DMS153 treated with DMSO at 0.1 percent for 48 hours (cell line): Measurements from ENCODE around the gene WDR81.
"Not testable (repeated sequence)": the region's sequence is repeated elsewhere in the genome, so short reads cannot be mapped to it uniquely, and the experiment has no call there.

Experiments
- DNase-seq: peaks from one replicate; lab custom pipeline; 2025; ENCODE audit not compliant: unreplicated experiment; lab: John Stamatoyannopoulos, UW

The WDR81 gene

DNA sequence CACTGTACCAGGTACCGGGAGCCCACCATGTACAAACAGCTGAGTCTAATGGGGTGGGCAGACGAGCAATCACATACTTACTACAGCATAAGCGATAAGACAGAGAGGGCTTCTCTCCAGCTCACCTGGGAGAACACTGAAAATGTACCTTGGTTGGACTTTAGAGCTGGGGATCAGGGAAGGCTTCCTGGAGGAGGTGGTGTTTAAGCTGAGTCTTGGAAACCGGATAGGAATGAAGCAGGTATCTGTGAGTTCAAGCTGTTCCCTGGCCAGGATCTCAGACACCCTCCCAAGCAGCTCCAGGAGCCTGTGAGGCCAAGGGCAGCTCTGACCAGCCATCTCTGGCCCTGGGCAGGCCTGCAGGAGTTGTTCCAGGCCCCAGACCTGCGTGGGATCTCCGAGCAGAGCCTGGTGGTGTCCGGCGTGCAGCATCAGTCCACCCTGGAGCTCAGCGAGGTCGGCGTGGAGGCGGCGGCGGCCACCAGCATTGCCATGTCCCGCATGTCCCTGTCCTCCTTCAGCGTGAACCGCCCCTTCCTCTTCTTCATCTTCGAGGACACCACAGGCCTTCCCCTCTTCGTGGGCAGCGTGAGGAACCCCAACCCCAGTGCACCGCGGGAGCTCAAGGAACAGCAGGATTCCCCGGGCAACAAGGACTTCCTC is 29.4 kb downstream of the WDR81 start:
- DNase-seq: no peak

DNA sequence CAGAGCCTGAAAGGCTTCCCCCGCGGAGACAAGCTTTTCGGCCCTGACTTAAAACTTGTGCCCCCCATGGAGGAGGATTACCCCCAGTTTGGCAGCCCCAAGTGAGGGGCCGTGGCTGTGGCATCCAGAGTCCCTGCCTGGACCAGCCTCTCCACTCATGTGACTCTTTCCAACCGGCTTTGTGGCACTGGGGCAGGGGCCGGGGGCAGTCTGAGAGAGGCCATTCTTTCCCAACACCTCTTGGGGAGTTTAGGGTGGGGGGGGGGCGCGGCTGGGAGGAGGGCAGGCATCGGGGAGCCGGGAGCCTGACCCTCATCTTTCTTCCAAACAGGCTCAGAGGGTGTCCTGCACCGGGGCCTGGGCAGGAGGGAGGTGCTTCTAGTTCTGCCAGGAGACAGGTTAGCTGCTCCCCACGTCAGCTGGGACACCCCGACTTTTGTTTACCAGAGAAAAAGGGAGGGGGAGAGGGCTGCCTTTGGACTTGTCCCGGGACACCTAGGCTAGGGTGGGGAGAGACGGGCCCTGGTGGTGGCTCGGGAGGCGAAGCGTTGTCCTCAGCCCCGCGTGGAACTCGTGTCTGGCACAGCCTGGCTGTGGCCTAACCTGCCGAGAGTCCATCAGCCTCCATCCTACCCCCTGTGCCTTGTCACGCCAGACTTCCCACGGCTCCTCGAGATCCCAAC is 30.1 kb downstream of the WDR81 start:
- no peak for DNase-seq

DNA sequence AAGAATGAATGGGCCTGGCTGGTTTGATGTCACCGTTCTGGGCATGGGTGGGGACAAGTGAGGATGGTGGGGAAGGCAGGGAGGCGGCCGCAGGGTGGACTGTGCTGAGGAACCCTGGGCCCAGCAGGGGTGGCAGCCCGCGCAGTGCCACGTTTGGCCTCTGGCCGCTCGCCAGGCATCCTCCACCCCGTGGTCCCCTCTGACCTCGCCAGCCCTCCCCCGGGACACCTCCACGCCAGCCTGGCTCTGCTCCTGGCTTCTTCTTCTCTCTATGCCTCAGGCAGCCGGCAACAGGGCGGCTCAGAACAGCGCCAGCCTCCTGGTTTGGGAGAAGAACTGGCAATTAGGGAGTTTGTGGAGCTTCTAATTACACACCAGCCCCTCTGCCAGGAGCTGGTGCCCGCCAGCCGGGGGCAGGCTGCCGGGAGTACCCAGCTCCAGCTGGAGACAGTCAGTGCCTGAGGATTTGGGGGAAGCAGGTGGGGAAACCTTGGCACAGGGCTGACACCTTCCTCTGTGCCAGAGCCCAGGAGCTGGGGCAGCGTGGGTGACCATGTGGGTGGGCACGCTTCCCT is 30.8 kb downstream of the WDR81 start:
- no peak for DNase-seq

DNA sequence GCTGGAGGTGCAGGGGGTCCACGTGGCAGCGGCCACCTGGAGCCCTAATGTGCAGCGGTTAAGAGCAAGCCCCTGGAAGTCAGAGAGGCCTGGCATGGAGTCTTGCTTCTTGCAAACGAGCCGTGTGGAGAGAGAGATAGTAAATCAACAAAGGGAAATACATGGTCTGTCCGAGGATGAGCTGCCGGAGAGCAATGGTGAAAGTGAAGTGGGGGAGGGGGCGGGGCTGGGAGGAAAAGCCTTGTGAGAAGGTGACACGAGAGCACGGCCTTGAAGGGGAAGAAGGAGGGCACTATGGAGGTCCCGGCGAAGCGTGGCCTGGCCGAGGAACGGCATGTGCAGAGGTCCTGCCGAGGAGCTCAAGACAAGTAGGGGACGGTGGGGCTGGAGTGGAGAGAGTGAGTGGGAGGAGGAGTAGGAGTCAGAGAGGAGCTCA is 31.3 kb downstream of the WDR81 start:
- no peak for DNase-seq

DNA sequence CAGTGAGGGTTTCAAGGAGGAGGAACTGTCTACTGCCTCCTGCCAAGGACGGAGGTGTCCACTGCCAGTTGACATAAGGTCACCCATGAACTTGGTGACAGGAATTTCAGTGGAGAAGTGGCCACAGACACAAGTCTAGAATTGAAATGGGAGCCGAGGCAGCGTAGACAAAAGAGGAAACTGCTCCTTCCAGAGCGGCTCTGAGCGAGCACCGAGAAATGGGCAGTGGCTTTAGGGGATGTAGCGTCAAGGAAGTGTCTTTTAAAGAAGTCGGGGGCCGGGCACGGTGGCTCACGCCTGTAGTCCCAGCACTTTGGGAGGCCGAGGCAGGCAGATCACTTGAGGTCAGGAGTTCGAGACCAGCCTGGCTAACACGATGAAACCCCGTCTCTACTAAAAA is 34.3 kb downstream of the WDR81 start:
- no peak for DNase-seq

DNA sequence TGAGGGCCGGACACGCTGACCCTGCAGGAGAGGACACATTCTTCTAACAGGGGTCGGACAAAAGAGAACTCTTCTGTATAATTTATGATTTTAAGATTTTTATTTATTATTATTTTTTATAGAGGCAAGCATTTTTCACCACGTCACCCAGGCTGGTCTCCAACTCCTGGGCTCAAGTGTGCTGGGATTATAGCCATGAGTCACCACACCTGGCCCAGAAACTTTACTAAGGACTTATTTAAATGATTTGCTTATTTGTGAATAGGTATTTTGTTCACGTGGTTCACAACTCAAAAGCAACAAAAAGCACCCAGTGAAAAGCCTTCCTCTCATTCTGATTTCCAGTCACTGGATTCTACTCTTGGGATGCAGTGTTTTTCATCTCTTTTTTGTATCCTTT is 35.0 kb downstream of the WDR81 start:
- DNase-seq: no peak

DNA sequence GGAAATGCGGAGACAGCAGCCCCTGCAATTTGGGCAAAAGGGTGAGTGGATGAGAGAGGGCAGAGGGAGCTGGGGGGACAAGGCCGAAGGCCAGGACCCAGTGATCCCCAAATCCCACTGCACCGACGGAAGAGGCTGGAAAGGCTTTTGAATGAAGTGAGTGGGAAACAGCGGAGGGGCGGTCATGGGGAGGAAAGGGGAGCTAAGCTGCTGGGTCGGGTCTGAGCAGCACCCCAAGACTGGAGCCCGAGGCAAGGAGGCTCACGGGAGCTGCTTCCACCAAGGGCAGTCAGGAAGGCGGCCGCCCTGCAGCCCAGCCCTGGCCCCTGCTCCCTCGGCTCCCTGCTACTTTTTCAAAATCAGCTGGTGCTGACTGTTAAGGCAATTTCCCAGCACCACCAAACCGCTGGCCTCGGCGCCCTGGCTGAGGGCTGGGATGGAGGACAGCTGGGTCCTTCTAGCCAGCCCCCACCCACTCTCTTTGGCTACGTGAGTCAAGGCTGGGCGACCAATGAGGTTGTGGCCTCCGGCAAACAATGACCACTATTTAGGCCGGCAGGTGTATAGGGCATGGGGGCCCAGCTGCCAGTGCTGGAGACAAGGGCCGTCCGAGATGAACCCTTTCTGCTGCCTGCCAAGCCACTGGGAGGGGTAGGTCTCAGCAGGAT is 37.9 kb downstream of the WDR81 start:
- no peak for DNase-seq

DNA sequence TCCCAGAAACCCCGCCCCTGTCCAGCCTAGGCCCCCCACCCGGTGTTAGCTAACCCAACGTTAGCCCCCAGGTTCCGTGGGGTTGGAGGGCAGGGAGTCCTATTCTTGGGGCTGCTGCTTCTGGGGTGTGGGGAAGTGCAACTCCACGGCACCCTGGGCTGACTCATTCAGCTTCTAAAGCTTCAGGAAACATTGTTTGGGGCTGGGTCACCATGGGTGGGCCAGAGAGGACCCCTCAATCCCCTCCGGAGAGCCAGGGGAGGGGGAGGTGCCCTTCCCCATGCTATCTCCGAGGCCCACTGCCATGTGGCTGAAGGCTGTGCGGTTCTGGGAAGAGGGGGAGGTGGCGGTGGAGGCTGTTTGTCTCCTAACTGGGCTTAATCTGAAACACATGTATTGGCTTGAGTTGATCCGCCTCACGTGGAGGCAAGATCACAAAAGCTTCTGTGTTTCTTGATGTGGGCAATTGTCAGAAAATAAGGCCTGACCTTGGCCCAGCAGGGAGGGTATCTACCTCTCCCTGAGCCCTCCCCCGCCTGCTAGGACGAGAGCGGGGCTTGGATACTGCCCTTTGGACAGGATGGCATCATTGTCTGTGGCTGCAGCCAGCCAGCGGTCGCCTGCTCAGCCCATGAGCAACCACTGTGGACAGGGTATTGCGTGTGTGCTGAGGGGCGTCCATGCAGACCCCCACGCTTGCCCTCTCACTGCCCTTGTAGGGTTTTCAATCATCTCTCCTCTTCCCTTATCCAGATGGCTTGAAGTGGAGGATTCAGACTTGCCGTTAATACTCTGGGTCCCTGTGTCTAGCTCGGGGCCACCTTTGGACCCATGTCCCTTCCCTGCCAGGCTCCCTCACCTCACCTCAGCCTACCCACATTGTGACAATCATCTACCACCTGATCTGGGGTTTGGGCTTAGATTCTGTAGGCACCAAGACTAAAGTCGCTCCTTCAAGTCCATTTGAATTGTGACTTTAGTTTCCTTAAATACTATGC is 38.7 kb downstream of the WDR81 start:
- no peak for DNase-seq

DNA sequence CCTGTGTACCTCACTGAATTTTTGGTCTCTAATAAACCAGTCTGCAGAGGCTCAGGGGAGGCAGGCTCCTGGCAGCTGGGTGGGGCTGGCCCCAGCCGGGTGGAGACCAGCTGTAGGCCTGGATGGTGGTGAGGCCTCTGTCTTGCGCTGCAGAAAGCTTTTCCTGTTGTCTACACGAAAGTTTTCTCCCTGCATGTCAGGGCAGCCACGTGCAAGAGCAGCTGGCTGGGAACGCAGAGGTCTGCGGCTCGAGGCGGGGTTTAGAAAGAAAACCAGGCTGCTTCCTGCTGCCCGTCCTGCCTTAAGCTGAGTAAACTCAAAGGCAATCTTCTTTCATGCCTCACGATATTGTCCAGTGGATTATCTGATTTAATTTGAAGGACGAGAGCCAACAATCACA is 39.8 kb downstream of the WDR81 start:
- DNase-seq: no peak

DNA sequence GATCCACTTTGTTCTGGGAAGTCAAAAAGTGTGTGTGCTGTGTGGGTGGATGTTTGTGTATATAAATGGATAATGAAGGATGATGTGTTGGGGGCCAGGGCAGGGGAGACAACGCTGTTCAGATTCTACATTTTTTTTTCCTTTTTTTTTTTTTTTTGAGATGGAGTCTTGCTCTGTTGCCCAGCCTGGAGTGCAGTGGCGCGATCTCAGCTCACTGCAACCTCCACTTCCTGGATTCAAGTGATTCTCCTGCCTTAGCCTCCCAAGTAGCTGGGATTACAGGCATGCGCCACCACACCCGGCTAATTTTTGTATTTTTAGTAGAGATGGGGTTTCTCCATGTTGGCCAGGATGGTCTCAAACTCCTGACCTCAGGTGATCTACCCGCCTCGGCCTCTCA is 40.2 kb downstream of the WDR81 start:
- DNase-seq: not testable (repeated sequence)

DNA sequence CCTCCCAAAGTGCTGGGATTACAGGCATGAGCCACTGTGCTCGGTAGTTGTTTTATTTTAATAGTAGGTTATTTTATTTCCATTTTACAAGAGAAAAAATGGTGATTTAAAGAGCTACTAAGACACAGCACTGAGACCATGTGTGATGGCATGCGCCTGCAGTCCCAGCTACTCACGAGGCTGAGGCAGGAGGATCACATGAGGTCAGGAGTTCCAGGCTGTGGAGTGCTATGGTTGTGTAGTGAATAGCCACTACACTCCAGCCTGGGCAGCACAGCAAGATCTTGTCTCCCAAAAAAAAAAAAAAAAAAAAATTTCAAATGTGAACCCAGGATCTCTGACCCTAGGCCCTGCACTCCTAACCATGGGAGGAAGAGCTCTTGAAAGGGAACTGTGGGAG is 41.1 kb downstream of the WDR81 start:
- no peak for DNase-seq

DNA sequence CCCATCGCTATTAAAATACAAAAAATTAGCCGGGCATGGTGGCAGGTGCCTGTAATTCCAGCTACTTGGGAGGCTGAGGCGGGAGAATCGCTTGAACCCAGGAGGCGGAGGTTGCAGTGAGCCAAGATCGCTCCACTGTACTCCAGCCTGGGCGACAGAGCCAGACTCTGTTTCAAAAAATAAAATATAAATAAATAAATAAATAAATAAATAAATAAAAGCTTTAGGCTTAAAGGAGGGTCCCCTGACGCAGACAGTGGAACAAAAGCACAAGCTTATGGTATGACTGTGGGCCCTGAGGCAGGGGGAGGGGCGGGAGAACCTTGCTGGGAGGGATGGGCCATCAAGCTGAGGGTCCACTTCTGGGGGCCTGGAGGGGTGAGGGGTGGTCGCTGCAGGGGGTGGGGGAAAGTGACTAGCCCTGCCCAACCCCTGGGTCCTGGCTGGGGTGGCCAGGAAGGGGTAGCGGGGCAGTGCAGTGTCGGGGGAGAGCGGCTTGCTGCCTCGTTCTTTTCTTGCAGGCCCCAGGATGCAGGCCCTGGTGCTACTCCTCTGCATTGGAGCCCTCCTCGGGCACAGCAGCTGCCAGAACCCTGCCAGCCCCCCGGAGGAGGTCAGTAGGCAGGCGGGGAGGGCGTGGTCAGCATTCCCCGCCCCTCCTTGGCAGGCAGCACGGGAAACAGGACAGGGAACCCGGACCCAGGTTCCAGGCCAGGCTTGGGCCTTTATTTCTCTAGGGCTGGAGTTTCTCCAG is 42.1 kb downstream of the WDR81 start:
- no peak for DNase-seq

DNA sequence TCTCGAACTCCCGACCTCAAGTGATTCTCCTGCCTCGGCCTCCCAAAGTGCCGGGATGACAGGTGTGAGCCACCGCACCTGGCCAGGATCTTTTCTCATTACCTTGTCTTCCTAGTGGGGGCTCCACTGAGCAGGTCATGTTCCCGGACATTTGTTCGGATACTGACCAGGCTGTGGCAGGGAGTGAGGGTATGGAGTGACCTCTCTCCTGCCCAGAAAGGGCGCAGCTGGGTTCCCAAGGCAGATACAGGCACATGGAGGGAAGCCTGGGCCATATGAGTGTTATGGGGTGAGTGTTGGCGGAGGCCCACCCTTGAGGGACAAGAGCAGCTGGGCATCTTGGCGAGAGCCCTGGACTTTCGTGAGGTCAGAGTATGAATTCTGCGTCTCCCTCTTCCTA is 42.9 kb downstream of the WDR81 start:
- DNase-seq: no peak

DNA sequence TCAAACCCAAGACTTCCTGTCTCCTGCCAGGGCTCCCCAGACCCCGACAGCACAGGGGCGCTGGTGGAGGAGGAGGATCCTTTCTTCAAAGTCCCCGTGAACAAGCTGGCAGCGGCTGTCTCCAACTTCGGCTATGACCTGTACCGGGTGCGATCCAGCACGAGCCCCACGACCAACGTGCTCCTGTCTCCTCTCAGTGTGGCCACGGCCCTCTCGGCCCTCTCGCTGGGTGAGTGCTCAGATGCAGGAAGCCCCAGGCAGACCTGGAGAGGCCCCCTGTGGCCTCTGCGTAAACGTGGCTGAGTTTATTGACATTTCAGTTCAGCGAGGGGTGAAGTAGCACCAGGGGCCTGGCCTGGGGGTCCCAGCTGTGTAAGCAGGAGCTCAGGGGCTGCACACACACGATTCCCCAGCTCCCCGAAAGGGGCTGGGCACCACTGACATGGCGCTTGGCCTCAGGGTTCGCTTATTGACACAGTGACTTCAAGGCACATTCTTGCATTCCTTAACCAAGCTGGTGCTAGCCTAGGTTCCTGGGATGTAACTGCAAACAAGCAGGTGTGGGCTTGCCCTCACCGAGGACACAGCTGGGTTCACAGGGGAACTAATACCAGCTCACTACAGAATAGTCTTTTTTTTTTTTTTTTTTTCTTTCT is 45.4 kb downstream of the WDR81 start:
- DNase-seq: no peak

DNA sequence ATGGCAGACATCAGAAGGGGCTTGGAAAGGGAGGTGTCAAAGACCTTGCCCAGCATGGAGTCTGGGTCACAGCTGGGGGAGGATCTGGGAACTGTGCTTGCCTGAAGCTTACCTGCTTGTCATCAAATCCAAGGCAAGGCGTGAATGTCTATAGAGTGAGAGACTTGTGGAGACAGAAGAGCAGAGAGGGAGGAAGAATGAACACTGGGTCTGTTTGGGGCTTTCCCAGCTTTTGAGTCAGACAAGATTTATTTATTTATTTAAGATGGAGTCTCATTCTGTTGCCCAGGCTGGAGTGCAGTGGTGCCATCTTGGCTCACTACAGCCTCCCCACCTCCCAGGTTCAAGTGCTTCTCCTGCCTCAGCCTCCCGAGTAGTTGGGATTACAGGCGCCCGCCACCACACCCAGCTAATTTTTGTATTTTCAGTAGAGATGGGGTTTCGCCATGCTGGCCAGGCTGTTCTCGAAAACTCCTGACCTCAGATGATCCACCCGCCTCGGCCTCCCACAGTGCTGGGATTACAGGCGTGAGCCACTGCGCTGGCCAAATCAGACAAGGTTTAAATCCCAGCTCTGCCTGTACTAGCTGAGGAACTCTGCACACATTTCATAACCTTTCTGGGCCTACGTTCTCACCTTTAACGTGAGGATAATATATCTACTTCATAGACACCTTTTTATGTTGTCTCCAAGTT is 48.6 kb downstream of the WDR81 start:
- DNase-seq: not testable (repeated sequence)

DNA sequence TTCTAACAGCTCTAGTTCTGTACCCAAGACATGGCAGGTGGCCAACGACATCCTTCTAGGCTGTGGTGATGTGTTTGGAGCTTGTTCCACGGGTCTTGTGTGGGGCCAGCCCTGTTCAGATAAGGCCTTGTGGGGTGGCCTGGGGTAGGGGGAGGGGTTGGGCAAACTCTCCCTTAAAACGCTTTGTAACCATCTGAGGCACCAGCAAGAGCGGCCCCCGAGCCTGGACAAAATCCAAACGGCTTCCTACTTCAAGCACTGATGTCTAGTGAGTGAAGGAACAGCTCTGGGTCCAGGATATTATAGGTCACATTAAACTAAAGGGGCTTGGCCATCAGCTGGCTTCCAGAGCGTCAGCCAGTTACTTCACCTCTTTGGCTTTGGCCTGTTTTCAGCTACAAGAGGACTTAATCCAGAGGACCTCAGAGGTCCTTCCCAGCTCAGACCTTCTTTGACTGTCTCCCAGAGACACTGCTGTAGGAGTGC is 49.2 kb downstream of the WDR81 start:
- no peak for DNase-seq

DNA sequence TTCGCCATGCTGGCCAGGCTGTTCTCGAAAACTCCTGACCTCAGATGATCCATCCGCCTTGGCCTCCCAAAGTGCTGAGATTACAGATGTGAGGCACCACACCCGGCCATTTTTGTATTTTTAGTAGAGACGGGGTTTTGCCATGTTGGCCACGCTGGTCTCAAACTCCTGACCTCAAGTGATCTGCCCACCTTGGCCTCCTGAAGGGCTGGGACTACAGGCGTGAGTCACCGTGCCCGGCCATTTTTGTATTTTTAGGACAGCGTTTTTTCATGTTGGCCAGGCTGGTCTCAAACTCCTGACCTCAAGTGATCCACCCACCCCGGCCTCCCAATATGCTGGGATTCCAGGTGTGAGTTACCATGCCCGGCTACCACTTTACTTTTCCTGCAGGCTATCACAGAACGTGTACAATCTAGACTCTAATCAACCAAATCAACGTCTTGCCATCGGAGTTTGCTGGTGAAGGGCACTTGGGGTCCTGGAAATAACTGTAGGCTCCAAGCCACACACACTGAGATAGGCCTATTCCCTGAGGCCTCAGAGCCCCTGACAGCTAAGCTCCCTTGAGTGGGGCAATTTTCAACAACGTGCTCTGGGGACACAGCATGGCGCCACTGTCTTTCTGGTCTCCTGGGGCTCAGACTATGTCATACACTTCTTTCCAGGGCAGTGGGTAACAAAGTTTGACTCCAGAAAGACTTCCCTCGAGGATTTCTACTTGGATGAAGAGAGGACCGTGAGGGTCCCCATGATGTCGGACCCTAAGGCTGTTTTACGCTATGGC is 50.1 kb downstream of the WDR81 start:
- no peak for DNase-seq

DNA sequence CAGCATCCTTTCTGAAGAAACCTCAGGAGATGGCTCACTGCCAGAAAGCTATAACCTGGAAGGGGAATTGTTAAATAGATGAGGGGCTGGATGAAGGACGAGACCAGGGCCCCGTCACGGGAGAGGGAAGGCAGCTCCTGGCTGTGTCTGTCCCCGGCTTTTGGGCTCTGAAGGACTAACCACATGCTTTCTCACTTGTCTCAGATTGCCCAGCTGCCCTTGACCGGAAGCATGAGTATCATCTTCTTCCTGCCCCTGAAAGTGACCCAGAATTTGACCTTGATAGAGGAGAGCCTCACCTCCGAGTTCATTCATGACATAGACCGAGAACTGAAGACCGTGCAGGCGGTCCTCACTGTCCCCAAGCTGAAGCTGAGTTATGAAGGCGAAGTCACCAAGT is 51.8 kb downstream of the WDR81 start:
- DNase-seq: no peak
